K562 (cell line): ENCODE measurements around the gene ECT2. TPM values are rescaled to one million over a fixed set of nuclear protein-coding genes. Genes with fewer than 3 reads are reported as not detected.
A peak's percentile ranks its signal among the peaks of the same experiment; 100 is the strongest.

Source experiments
- CREB3L1 ChIP-seq: fragments of 450-650 bp; IDR thresholded peaks from 2 replicates; pipeline ENCODE4 v1.6.1; 2014; ENCODE audit warnings: low read depth, mild to moderate bottlenecking, moderate library complexity, borderline replicate concordance
- ELK3 ChIP-seq: fragments of 450-650 bp; formaldehyde crosslinking; IDR thresholded peaks from 2 replicates; pipeline ENCODE4 v1.4.0; 2020; ENCODE audit warnings: mild to moderate bottlenecking
- FOSL1 ChIP-seq: fragments of 200-800 bp; sonication (Bioruptor generic); conservative IDR thresholded peaks from 2 replicates; pipeline ENCODE4 v1.6.1; 2016; ENCODE audit warnings: missing genetic modification characterization, missing compliant biosample characterization
- NFIC ChIP-seq: fragments of 450-650 bp; IDR thresholded peaks from 2 replicates; pipeline ENCODE4 v1.6.1; 2017; ENCODE audit warnings: mild to moderate bottlenecking, inconsistent platforms
- NKRF ChIP-seq: fragments of 450-650 bp; IDR thresholded peaks from 2 replicates; pipeline ENCODE4 v1.6.1; 2016; ENCODE audit warnings: borderline replicate concordance
- PHF20 ChIP-seq: fragments of 450-650 bp; IDR thresholded peaks from 2 replicates; pipeline ENCODE4 v1.6.1; 2018; ENCODE audit not compliant: partially characterized antibody
- PURB ChIP-seq: sonication (generic); formaldehyde crosslinking; IDR thresholded peaks from 2 replicates; pipeline ENCODE4 v1.9.0; 2021; ENCODE audit warnings: low read depth, mild to moderate bottlenecking, missing genetic modification reagents
- SMARCC2 ChIP-seq: fragments of 450-650 bp; IDR thresholded peaks from 2 replicates; pipeline ENCODE4 v1.6.1; 2017; ENCODE audit warnings: antibody characterized with exemption, moderate library complexity, mild to moderate bottlenecking, low read depth
- SPI1 ChIP-seq: IDR thresholded peaks from 2 replicates; pipeline ENCODE4 v1.6.1; 2011; ENCODE audit warnings: low read depth, low read length, control low read depth, borderline replicate concordance
- TFE3 ChIP-seq: fragments of 450-650 bp; formaldehyde crosslinking; IDR thresholded peaks from 2 replicates; pipeline ENCODE4 v1.4.0; 2020; ENCODE audit warnings: mild to moderate bottlenecking, mixed read lengths
- ZNF143 ChIP-seq: sonication (generic); formaldehyde crosslinking; IDR thresholded peaks from 2 replicates; pipeline ENCODE4 v1.9.0; 2022; ENCODE audit warnings: mild to moderate bottlenecking, missing genetic modification reagents
- ZNF282 ChIP-seq: sonication (generic); formaldehyde crosslinking; IDR thresholded peaks from 2 replicates; pipeline ENCODE4 v1.8.1; 2023; ENCODE audit warnings: missing genetic modification reagents
- ZNF778 ChIP-seq: fragments of 450-650 bp; formaldehyde crosslinking; IDR thresholded peaks from 2 replicates; pipeline ENCODE4 v1.4.0; 2020; ENCODE audit warnings: mild to moderate bottlenecking, moderate library complexity
- polyA plus RNA-seq, 8 experiments: library from polyadenylated mRNA; depleted of rRNA in 4 of 8; stranded (reverse) in 5 of 8; unstranded in 3 of 8; fragments of >200 nt; fragmentation: Nextera tagmentation in 2 of 8; fragmentation: Illumina TruSeq in 1 of 8; extraction: Ambion mirVana in 2 of 8; extraction: Trizol in 1 of 8; gene quantifications; 2 replicates each; pipeline versions ENCODE4 v1.2.1 to v1.2.3, GENCODE V29; 2011 to 2014; ENCODE audit warnings: inconsistent platforms in 1 of 8, missing spikeins in 1 of 8
- total RNA-seq, 7 experiments: library from RNA; depleted of rRNA in 6 of 7; stranded (reverse); fragments of >200 nt in 6 of 7; fragmentation: Illumina TruSeq in 2 of 7; extraction: Trizol in 2 of 7; gene quantifications; 2 replicates each; pipeline versions ENCODE4 v1.2.1 to v1.2.3, GENCODE V29; 2011 to 2021; ENCODE audit warnings: low replicate concordance in 1 of 7
- TF ChIP-seq, protein P1 (sequence below), 3 experiments: fragments of 200-800 bp in 1 of 3; fragments of 250-450 bp in 1 of 3; fragments of 450-650 bp in 1 of 3; sonication (Bioruptor Pico) in 1 of 3; sonication (Bioruptor generic) in 1 of 3; formaldehyde crosslinking in 1 of 3; IDR thresholded peaks; 2 replicates each; pipeline versions ENCODE4 v1.6.1 to v1.8.0; 2016 to 2022; ENCODE audit warnings: mild to moderate bottlenecking in 2 of 3, missing genetic modification characterization in 2 of 3, missing compliant biosample characterization in 1 of 3, moderate library complexity in 1 of 3

The ECT2 gene
- total and polyA plus RNA-seq, 9 of the 15 experiments (the other 6 are each of a cell fraction or from before 2014, with no cell fraction given), result 19.0 to 53.0 (median 36.5) TPM

DNA sequence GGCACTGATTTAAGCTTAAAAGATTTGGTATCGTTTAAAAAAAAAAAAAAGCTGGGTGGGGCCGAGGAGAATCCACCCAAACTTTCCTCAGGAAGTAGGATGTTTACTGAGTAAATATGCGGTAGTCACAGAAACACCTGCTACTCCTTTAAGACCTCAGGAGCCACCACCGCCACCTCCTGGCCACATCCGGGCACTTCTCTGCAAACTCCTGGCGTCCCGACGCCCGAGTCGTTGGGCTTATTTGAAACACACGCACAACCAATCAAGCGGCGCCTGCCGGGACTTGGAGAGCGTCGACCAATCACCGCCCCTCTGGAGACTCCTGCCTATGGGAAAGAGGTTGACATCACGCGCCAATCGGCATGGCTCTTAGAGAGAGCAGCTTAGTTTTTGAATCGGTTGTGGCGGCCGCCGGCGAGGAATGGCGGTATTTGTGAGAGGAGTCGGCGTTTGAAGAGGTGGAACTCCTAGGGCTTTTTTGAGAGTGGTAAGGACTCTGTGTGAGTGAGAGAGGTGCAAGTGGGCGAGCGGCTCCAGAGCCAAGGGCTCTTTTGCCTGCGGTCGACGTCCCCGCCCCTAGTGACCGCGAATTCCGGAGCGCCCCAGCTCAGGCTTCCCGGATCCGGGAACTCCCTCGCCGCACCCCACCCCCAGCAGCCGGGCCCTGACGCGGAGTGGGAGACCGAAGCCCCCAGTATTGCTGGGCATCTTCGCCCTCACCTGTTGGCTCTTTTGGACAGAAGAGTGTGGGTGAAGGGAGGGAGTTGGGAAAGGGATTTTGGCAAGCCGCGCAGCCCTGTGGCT lies at the start of gene ECT2 (continued):
- no peak for TF ChIP-seq TFE3 (CRISPR knock-in tag)
- no peak for TF ChIP-seq ELK3 (CRISPR knock-in tag)
- no peak for TF ChIP-seq CREB3L1
- TF ChIP-seq PHF20, result peak; percentile 91
- peak; percentile 63 for TF ChIP-seq NKRF
- no peak for TF ChIP-seq FOSL1 (tag)
- peak; percentile 25; the same call in 1 of the 2 replicates for TF ChIP-seq NFIC
- no peak for TF ChIP-seq ZNF282 (CRISPR knock-in tag)
- TF ChIP-seq ZNF778 (CRISPR knock-in tag), result no peak
- no peak for TF ChIP-seq ZNF143 (CRISPR knock-in tag)
- no peak for TF ChIP-seq SMARCC2
- TF ChIP-seq PURB, result no peak
- TF ChIP-seq, protein P1, sequence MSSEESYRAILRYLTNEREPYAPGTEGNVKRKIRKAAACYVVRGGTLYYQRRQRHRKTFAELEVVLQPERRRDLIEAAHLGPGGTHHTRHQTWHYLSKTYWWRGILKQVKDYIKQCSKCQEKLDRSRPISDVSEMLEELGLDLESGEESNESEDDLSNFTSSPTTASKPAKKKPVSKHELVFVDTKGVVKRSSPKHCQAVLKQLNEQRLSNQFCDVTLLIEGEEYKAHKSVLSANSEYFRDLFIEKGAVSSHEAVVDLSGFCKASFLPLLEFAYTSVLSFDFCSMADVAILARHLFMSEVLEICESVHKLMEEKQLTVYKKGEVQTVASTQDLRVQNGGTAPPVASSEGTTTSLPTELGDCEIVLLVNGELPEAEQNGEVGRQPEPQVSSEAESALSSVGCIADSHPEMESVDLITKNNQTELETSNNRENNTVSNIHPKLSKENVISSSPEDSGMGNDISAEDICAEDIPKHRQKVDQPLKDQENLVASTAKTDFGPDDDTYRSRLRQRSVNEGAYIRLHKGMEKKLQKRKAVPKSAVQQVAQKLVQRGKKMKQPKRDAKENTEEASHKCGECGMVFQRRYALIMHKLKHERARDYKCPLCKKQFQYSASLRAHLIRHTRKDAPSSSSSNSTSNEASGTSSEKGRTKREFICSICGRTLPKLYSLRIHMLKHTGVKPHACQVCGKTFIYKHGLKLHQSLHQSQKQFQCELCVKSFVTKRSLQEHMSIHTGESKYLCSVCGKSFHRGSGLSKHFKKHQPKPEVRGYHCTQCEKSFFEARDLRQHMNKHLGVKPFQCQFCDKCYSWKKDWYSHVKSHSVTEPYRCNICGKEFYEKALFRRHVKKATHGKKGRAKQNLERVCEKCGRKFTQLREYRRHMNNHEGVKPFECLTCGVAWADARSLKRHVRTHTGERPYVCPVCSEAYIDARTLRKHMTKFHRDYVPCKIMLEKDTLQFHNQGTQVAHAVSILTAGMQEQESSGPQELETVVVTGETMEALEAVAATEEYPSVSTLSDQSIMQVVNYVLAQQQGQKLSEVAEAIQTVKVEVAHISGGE (CRISPR knock-in tag; IDR thresholded peaks at IDR 0.05), result 0 out of 6 replicates have a peak, but pooled peaks of 1 of the 3 experiments have one; percentile 47
- TF ChIP-seq SPI1, result peak; percentile 25; the same call in 1 of the 2 replicates
